Adrenal gland (tissue), 19 donors: Measurements from ENCODE around the gene AKR1D1. TPM values are rescaled to one million over a fixed set of nuclear protein-coding genes. Genes with fewer than 3 reads are reported as not detected.

Source experiments
- DNase-seq, 7 donors: peaks; one replicate each; pipeline ENCODE4 v3.0.0-alpha.2; 2019 to 2020
- H3K27ac ChIP-seq, 5 donors: fragments of 200-600 bp; sonication (generic) in 4 of 5; 1 replicate in 3 of 5; 2 replicates in 2 of 5; pipeline versions ENCODE4 v1.5.1 to v1.8.0; 2016 to 2020; ENCODE audit warnings: mild to moderate bottlenecking in 1 of 5
- H3K27me3 ChIP-seq: fragments of 200-600 bp; 2 replicates; pipeline ENCODE4 v1.8.0; 2021
- H3K36me3 ChIP-seq, 2 donors: fragments of 200-600 bp; replicated peaks in 1 of 2; 1 replicate in 1 of 2; 2 replicates in 1 of 2; pipeline versions ENCODE4 v1.5.1 to v1.8.0; 2018 to 2022
- H3K4me1 ChIP-seq, 2 donors: fragments of 200-600 bp; replicated peaks in 1 of 2; 1 replicate in 1 of 2; 2 replicates in 1 of 2; pipeline versions ENCODE4 v1.5.1 to v1.8.0; 2018 to 2021
- H3K4me3 ChIP-seq, 4 donors: fragments of 200-600 bp; sonication (generic) in 3 of 4; one replicate each; pipeline ENCODE4 v1.5.1; 2016 to 2018
- H3K9me3 ChIP-seq, 3 donors: fragments of 200-600 bp; sonication (generic) in 1 of 3; replicated peaks in 1 of 3; 1 replicate in 2 of 3; 2 replicates in 1 of 3; pipeline versions ENCODE4 v1.5.1 to v1.8.0; 2016 to 2021
- POLR2A ChIP-seq, 2 donors: fragments of 450-650 bp; IDR thresholded peaks; one replicate each; pipeline ENCODE4 v1.6.1; 2017; ENCODE audit warnings: antibody characterized with exemption in 2 of 2, mild to moderate bottlenecking in 2 of 2, moderate library complexity in 1 of 2
- WGBS, 4 donors: extraction: QIAGEN DNeasy Blood & Tissue Kit in 2 of 4; methylation state at CpG; one replicate each; pipeline versions ENCODE4 v1.1.5 to v1.1.7; 2013 to 2017; 5-methylcytosine and 5-hydroxymethylcytosine counted together
- intact Hi-C, 2 donors: fragments of 100-400 bp; cut with DNase I; formaldehyde crosslinking; loops; one replicate each; pipeline versions ENCODE4 v1.14.1 to v1.15.0; 2022 to 2023
- long read RNA-seq, 10 donors: library from polyadenylated mRNA in 3 of 10; unstranded in 2 of 10; stranded (forward) in 1 of 10; transcript quantifications; one replicate each; pipeline ENCODE4 v2.0.0 and lab custom pipeline, GENCODE V29; 2021 to 2026
- polyA plus RNA-seq, 3 donors: library from polyadenylated mRNA; stranded (reverse); fragments of 200-250 nt in 2 of 3; fragments of 350-450 nt in 1 of 3; fragmentation: Illumina TruSeq in 1 of 3; extraction: RNeasy Lipid Tissue Mini Kit (QIAGEN cat#74804) in 1 of 3; gene quantifications; one replicate each; pipeline ENCODE4 v1.2.3, GENCODE V29; 2013 to 2014
- total RNA-seq, 9 donors: library from RNA; depleted of rRNA in 4 of 9; stranded (reverse); fragments of >200 nt in 4 of 9; fragments of 120-200 nt in 1 of 9; fragmentation: NEBNext Ultra II Directional in 1 of 9; extraction: Animal tissue kit (Norgen Biotek cat#: 25700) in 1 of 9; gene quantifications; one replicate each; pipeline versions ENCODE4 v1.1.0 to v1.2.4, GENCODE V29; 2013 to 2023
- TF ChIP-seq, protein P1 (sequence below), 6 experiments: fragments of 450-650 bp in 4 of 6; fragments of 200-600 bp in 2 of 6; sonication (generic) in 1 of 6; IDR thresholded peaks; 1 replicate in 5 of 6; 2 replicates in 1 of 6; pipeline versions ENCODE4 v1.5.1 to v1.8.0; 2016 to 2021; ENCODE audit warnings: antibody characterized with exemption in 6 of 6, mild to moderate bottlenecking in 2 of 6, moderate library complexity in 1 of 6
- donor health status: healthy with polysubstance abuse.
- donor health status: Bipolar disorder and iron deficiency.
- donor health status: DM: yes; HTN: yes; CAD: no.
- donor health status: DM: no; HTN: no; CAD: no.
- donor health status: DM: no; HTN: no; CAD: no.
- donor health status: DM: yes; HTN: yes; CAD: no.

The AKR1D1 gene, protein sequence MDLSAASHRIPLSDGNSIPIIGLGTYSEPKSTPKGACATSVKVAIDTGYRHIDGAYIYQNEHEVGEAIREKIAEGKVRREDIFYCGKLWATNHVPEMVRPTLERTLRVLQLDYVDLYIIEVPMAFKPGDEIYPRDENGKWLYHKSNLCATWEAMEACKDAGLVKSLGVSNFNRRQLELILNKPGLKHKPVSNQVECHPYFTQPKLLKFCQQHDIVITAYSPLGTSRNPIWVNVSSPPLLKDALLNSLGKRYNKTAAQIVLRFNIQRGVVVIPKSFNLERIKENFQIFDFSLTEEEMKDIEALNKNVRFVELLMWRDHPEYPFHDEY
- total RNA-seq (under 1 TPM in 3 of 9 donors, not detected in 6; 0.17 to 0.27 (median 0.18) TPM), polyA plus RNA-seq (under 1 TPM in 1 of 3 donors, not detected in 2; 0.31 TPM)
- long read RNA-seq, donor 1, result 0 reads
- long read RNA-seq, donor 2, result 0 reads
- long read RNA-seq, donor 3, result 0 reads
- long read RNA-seq, donor 4, result 0 reads
- long read RNA-seq, donor 5, partial matches to known transcripts, result 1 of 1 reads
- long read RNA-seq, donor 5, other reads (novel, unspliced or antisense), result 0 of 1 reads
- long read RNA-seq, donor 6, result 0 reads
- long read RNA-seq, donor 7, result 0 reads
- long read RNA-seq, donor 8, result 0 reads
- long read RNA-seq, donor 9, result 0 reads
- long read RNA-seq, donor 10, result 0 reads

DNA sequence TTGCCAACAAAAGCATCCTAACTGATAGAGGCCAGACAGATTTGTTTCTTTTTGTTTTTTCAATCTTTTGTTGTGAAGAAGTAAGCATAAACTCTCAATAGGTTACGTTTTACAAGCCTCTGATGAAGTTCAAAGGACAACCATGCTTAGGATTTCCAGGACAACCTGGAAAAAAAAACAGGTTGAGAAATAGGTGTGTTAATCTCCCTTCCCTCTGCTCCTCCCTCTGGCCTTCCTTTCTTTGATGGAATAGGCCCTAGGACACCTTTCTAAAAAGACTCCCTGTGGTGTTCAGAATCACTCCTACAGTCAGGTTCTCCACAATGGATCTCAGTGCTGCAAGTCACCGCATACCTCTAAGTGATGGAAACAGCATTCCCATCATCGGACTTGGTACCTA, at the start of gene AKR1D1:
TSS of gene AKR1D1 (plus strand) at position 264 of the 400 bp plus-strand sequence. CDS start at position 324, 60 bp downstream.
- Histone ChIP-seq H3K27me3 (no peaks in the 10 kb centered on the region), H3K4me3 (no peak within 1 kb of the TSS), H3K4me1 (no peaks in the 10 kb centered on the region), H3K27ac (no peak within 1 kb of the TSS), H3K36me3 (no peaks in the 10 kb centered on the region), H3K9me3 (no peaks in the 10 kb centered on the region)
- no peak for DNase-seq
- TF ChIP-seq, protein P1, sequence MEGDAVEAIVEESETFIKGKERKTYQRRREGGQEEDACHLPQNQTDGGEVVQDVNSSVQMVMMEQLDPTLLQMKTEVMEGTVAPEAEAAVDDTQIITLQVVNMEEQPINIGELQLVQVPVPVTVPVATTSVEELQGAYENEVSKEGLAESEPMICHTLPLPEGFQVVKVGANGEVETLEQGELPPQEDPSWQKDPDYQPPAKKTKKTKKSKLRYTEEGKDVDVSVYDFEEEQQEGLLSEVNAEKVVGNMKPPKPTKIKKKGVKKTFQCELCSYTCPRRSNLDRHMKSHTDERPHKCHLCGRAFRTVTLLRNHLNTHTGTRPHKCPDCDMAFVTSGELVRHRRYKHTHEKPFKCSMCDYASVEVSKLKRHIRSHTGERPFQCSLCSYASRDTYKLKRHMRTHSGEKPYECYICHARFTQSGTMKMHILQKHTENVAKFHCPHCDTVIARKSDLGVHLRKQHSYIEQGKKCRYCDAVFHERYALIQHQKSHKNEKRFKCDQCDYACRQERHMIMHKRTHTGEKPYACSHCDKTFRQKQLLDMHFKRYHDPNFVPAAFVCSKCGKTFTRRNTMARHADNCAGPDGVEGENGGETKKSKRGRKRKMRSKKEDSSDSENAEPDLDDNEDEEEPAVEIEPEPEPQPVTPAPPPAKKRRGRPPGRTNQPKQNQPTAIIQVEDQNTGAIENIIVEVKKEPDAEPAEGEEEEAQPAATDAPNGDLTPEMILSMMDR (IDR thresholded peaks at IDR 0.05), result no peak
- no peak for TF ChIP-seq POLR2A (IDR thresholded peaks at IDR 0.05)
- intact Hi-C loops, result no loop called here
- WGBS, 4 donors, result 79 to 89% (median 83%) methylated on average over 3 of the region's 3 CpGs

DNA sequence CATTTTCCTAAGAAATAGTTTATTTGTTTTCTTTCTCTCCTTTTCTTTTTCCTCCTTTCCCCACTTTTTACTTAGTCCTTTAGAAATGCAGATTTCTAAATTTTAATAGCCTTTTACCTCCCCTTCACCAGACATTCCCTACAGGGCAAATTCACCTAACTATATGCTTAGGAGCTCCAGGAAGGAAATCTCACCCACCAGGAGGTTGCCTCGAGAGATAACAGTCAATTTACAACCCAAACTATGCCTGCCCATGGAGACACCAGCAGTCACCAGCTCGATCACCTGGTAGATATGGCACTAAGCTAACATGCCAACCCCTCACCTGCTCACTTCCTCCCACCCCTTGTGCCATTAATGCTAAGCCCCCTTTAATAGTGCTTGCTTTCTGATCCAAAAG, 49.2 kb upstream of the AKR1D1 start:
- intact Hi-C loops, result no loop called here
- peaks cover 2 to 5% of the 10 kb centered on the region in 2 donors for H3K4me1 ChIP-seq
- DNase-seq, result no peak
- no peaks in the 10 kb centered on the region for H3K27me3 ChIP-seq
- H3K4me3 ChIP-seq, result no peak overlapping the region
- no peak overlapping the region for H3K27ac ChIP-seq
- WGBS, 4 donors, result 62 to 72% (median 64%) methylated on average over 2 of the region's 2 CpGs
- H3K9me3 ChIP-seq, result no peaks in the 10 kb centered on the region
- H3K36me3 ChIP-seq, result no peaks in the 10 kb centered on the region
- TF ChIP-seq, protein P1 (IDR thresholded peaks at IDR 0.05), result no peak
- no peak for TF ChIP-seq POLR2A (IDR thresholded peaks at IDR 0.05)

DNA sequence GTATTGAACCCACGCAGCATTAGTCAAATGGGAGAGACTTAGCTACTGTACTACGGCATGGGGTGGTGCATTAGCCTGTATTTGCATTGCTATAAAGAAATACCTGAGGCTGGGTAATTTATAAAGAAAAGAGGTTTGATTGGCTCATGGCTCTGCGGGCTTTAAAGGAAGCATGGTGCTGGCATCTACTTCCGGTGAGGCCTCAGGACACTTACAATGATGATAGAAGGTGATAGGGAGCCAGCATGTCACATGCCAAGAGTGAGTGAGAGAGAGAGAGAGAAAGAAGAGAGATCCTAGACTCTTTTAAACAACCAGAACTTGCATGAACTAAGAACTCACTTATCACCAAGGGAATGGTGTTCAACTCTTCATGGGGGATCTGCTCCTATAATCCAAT, 47.1 kb upstream of the AKR1D1 start:
- Histone ChIP-seq H3K4me1 (peaks cover 4 to 7% of the 10 kb centered on the region in 2 donors), H3K27ac (no peak overlapping the region), H3K27me3 (no peaks in the 10 kb centered on the region), H3K4me3 (no peak overlapping the region), H3K36me3 (no peaks in the 10 kb centered on the region), H3K9me3 (no peaks in the 10 kb centered on the region)
- intact Hi-C loops, result no loop called here
- no peak for TF ChIP-seq POLR2A (IDR thresholded peaks at IDR 0.05)
- TF ChIP-seq, protein P1 (IDR thresholded peaks at IDR 0.05), result no peak
- WGBS, 4 donors, result 88 to 96% (median 91%) methylated on average over 4 of the region's 4 CpGs
- DNase-seq, result no peak

DNA sequence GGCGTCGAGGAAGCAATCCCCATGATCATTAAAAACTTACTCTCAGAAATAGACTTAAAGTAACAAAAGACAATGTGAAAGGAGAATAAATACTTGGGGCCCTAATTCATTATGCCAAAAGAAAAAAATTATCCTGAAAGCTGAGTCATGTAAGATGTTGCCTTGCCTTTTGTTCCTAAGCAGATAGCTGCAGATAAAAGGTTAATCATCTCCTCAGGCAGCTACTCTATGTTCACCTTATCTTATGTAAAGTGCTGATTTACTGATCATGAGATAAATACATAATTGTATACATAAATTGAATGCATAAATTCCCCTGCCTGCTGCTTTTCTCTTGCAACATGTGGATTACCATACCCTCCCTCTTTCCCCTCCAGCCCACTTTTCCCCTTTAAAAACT, 46.3 kb upstream of the AKR1D1 start:
- 74 to 82% (median 80%) methylated on average over 2 of the region's 2 CpGs for WGBS, 4 donors
- TF ChIP-seq, protein P1 (IDR thresholded peaks at IDR 0.05), result no peak
- no peak for TF ChIP-seq POLR2A (IDR thresholded peaks at IDR 0.05)

More for the DNA sequence above, 46.3 kb upstream of the AKR1D1 start:
- Histone ChIP-seq H3K9me3 (no peaks in the 10 kb centered on the region), H3K36me3 (no peaks in the 10 kb centered on the region), H3K27ac (peak overlapping the region in 3 of 5 donors; percentile 14 to 57 (median 17)), H3K27me3 (no peaks in the 10 kb centered on the region), H3K4me3 (no peak overlapping the region), H3K4me1 (peaks cover 4 to 7% of the 10 kb centered on the region in 2 donors)
- DNase-seq, result no peak
- intact Hi-C loops, result no loop called here
